ENCODE measurements around the gene CEP85L. TPM values are rescaled to one million over a fixed set of nuclear protein-coding genes. Genes with fewer than 3 reads are reported as not detected.

Gene CEP85L
- total RNA-seq, 1 donor from 2014 or later = 12.6 TPM

- Mint-ChIP-seq H3K27me3 (ENCODE audit: insufficient read depth, low read depth) (no peaks in the 10 kb centered on the region), H3K4me3 (no peak overlapping the region), H3K4me1 (peaks cover 11% of the 10 kb centered on the region), H3K27ac (no peak overlapping the region), H3K9me3 (no peaks in the 10 kb centered on the region), H3K36me3 (no peaks in the 10 kb centered on the region)
- no peak for DNase-seq (ENCODE audit: low spot score)
- H3K36me3 ChIP-seq = no peaks in the 10 kb centered on the region
- H2AFZ ChIP-seq (replicated peaks) = no peak overlapping the region
- no peak overlapping the region for H3K27ac ChIP-seq
- H3K79me2 ChIP-seq (ENCODE audit: low read depth) = no peaks in the 10 kb centered on the region
- H3K27me3 ChIP-seq = no peaks in the 10 kb centered on the region
- H3K4me3 ChIP-seq = no peak overlapping the region
- no peaks in the 10 kb centered on the region for H3K9me3 ChIP-seq (ENCODE audit: low read depth)
- no peaks in the 10 kb centered on the region for H3K4me1 ChIP-seq
- no peak overlapping the region for H3K9ac ChIP-seq
- H3F3A ChIP-seq (ENCODE audit: low read depth) = no peaks in the 10 kb centered on the region
- H3K4me2 ChIP-seq = no peak overlapping the region
- no peak for TF ChIP-seq EZH2 (IDR thresholded peaks at IDR 0.05)
- no peak for TF ChIP-seq EZH2phosphoT487 (IDR thresholded peaks at IDR 0.05)
- no peak for TF ChIP-seq CTCF (IDR thresholded peaks at IDR 0.05)
- H4K20me1 ChIP-seq (ENCODE audit: low read depth) = no peaks in the 10 kb centered on the region
These were observed 12.9 kb upstream of the CEP85L start for GRCh38 chr6:118663993-118664985.

DNA sequence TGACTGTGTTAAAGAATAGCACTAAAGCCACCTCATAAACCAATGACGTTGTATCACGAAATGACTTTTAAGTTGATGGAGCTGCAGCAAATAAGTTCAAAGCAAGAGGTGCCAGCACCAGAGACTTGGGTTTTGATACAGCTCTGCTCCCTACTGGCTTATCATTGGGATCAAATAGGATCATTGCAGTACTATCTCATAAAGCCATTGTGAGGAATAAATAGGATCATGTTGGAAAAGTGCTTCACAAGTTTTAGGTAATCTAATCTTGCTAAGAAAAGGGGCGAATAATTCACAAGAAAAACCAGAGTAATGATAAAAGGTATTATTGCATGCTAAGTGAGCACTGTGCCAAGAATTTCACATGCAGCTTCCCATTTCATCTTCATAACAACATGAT is 10.4 kb upstream of the CEP85L start:
- Histone ChIP-seq H3K9ac (no peak overlapping the region), H3K9me3 (ENCODE audit: low read depth) (no peaks in the 10 kb centered on the region), H3K27ac (no peak overlapping the region), H3K36me3 (no peaks in the 10 kb centered on the region), H3K27me3 (no peaks in the 10 kb centered on the region), H3K79me2 (ENCODE audit: low read depth) (no peaks in the 10 kb centered on the region), H4K20me1 (ENCODE audit: low read depth) (no peaks in the 10 kb centered on the region), H3K4me3 (no peak overlapping the region), H2AFZ (replicated peaks) (no peak overlapping the region), H3K4me2 (no peak overlapping the region), H3F3A (ENCODE audit: low read depth) (no peaks in the 10 kb centered on the region), H3K4me1 (no peaks in the 10 kb centered on the region)
- Mint-ChIP-seq H3K36me3 (no peaks in the 10 kb centered on the region), H3K27ac (no peak overlapping the region), H3K4me3 (no peak overlapping the region), H3K4me1 (peaks cover 11% of the 10 kb centered on the region), H3K27me3 (ENCODE audit: insufficient read depth, low read depth) (peaks cover 2% of the 10 kb centered on the region), H3K9me3 (no peaks in the 10 kb centered on the region)
- TF ChIP-seq EZH2phosphoT487 (IDR thresholded peaks at IDR 0.05) = no peak
- no peak for TF ChIP-seq CTCF (IDR thresholded peaks at IDR 0.05)
- no peak for TF ChIP-seq EZH2 (IDR thresholded peaks at IDR 0.05)
- DNase-seq (ENCODE audit: low spot score) = no peak

GRCh38 chr6:118660218-118660569 is 8.8 kb upstream of the CEP85L start:
- no peak overlapping the region for H3K4me3 Mint-ChIP-seq

More at GRCh38 chr6:118660218-118660569, 8.8 kb upstream of the CEP85L start:
- no peaks in the 10 kb centered on the region for H3F3A ChIP-seq (ENCODE audit: low read depth)
- no peaks in the 10 kb centered on the region for H3K36me3 ChIP-seq
- DNase-seq (ENCODE audit: low spot score) = no peak
- no peaks in the 10 kb centered on the region for H3K79me2 ChIP-seq (ENCODE audit: low read depth)
- H4K20me1 ChIP-seq (ENCODE audit: low read depth) = no peaks in the 10 kb centered on the region
- Mint-ChIP-seq H3K27ac (no peak overlapping the region), H3K4me1 (peaks cover 11% of the 10 kb centered on the region), H3K27me3 (ENCODE audit: insufficient read depth, low read depth) (peaks cover 2% of the 10 kb centered on the region), H3K9me3 (no peaks in the 10 kb centered on the region), H3K36me3 (no peaks in the 10 kb centered on the region)
- H3K4me2 ChIP-seq = no peak overlapping the region
- H3K27ac ChIP-seq = no peak overlapping the region
- H3K9ac ChIP-seq = no peak overlapping the region
- H2AFZ ChIP-seq (replicated peaks) = no peak overlapping the region
- H3K4me3 ChIP-seq = no peak overlapping the region
- no peaks in the 10 kb centered on the region for H3K4me1 ChIP-seq
- TF ChIP-seq CTCF (IDR thresholded peaks at IDR 0.05) (no peak), EZH2phosphoT487 (IDR thresholded peaks at IDR 0.05) (no peak), EZH2 (IDR thresholded peaks at IDR 0.05) (no peak)
- H3K27me3 ChIP-seq = no peaks in the 10 kb centered on the region
- no peaks in the 10 kb centered on the region for H3K9me3 ChIP-seq (ENCODE audit: low read depth)
